Astrocyte (in vitro differentiated cells and primary cell): ENCODE measurements around the gene LRRC26. TPM values are rescaled to one million over a fixed set of nuclear protein-coding genes. Genes with fewer than 3 reads are reported as not detected.
"Not testable (repeated sequence)": the region's sequence is repeated elsewhere in the genome, so short reads cannot be mapped to it uniquely, and the experiment has no call there.

Experiments
- DNase-seq: peaks from one replicate; pipeline ENCODE4 v3.0.0-alpha.2; 2010; ENCODE audit warnings: low read depth
- FAIRE-seq: peaks from 2 replicates; lab custom pipeline; 2011; peaks lifted over from hg19 to GRCh38; lab: Jason Lieb, UNC
- H2AFZ ChIP-seq: 2 replicates; pipeline ENCODE4 v1.6.0; 2012; ENCODE audit warnings: low read depth, low read length, inconsistent platforms
- H3K27ac ChIP-seq: 2 replicates; pipeline ENCODE4 v1.5.1; 2011; ENCODE audit warnings: low read depth, low read length, inconsistent platforms
- H3K27me3 ChIP-seq: 2 replicates; pipeline ENCODE4 v1.6.0; 2011; ENCODE audit warnings: low read length, inconsistent platforms; ENCODE audit not compliant: insufficient read depth
- H3K36me3 ChIP-seq: 2 replicates; pipeline ENCODE4 v1.5.1; 2011; ENCODE audit warnings: low read length, inconsistent platforms; ENCODE audit not compliant: insufficient read depth
- H3K4me1 ChIP-seq: 2 replicates; pipeline ENCODE4 v1.5.1; 2011; ENCODE audit warnings: low read length, inconsistent platforms; ENCODE audit not compliant: insufficient read depth
- H3K4me2 ChIP-seq: 2 replicates; pipeline ENCODE4 v1.6.0; 2012; ENCODE audit warnings: low read length, inconsistent platforms
- H3K4me3 ChIP-seq: 2 replicates; pipeline ENCODE4 v1.5.1; 2011; ENCODE audit warnings: low read depth, mild to moderate bottlenecking, low read length, inconsistent platforms; ENCODE audit not compliant: insufficient read depth
- H3K79me2 ChIP-seq: 2 replicates; pipeline ENCODE4 v1.6.0; 2012; ENCODE audit warnings: mild to moderate bottlenecking, low read length, inconsistent platforms; ENCODE audit not compliant: insufficient read depth
- H3K9ac ChIP-seq: 2 replicates; pipeline ENCODE4 v1.6.0; 2012; ENCODE audit warnings: mild to moderate bottlenecking, low read length, inconsistent platforms
- H3K9me3 ChIP-seq: 2 replicates; pipeline ENCODE4 v1.5.1; 2012; ENCODE audit warnings: low read depth, mild to moderate bottlenecking, low read length, inconsistent platforms; ENCODE audit not compliant: insufficient read depth
- H4K20me1 ChIP-seq: 2 replicates; pipeline ENCODE4 v1.6.0; 2012; ENCODE audit warnings: low read length, inconsistent platforms; ENCODE audit not compliant: insufficient read depth
- H3K27ac Mint-ChIP-seq: one replicate; pipeline ENCODE4 v1.8.0; 2021; ENCODE audit warnings: mild to moderate bottlenecking, mixed read lengths; ENCODE audit not compliant: unreplicated experiment
- H3K27me3 Mint-ChIP-seq: one replicate; pipeline ENCODE4 v1.8.0; 2021; ENCODE audit warnings: low read depth, mixed read lengths; ENCODE audit not compliant: unreplicated experiment
- H3K36me3 Mint-ChIP-seq: one replicate; pipeline ENCODE4 v1.8.0; 2021; ENCODE audit warnings: low read depth, mixed read lengths; ENCODE audit not compliant: unreplicated experiment
- H3K4me1 Mint-ChIP-seq: one replicate; pipeline ENCODE4 v1.8.0; 2021; ENCODE audit warnings: low read depth, mixed read lengths; ENCODE audit not compliant: unreplicated experiment
- H3K4me3 Mint-ChIP-seq: one replicate; pipeline ENCODE4 v1.8.0; 2021; ENCODE audit warnings: mild to moderate bottlenecking, moderate library complexity, mixed read lengths; ENCODE audit not compliant: unreplicated experiment
- H3K9me3 Mint-ChIP-seq: one replicate; pipeline ENCODE4 v1.8.0; 2021; ENCODE audit warnings: mild to moderate bottlenecking, mixed read lengths; ENCODE audit not compliant: unreplicated experiment
- CTCF ChIP-seq: IDR thresholded peaks from 2 replicates; pipeline ENCODE4 v1.5.1; 2011; ENCODE audit warnings: low read depth, mild to moderate bottlenecking, inconsistent platforms, low read length, moderate library complexity; ENCODE audit not compliant: insufficient read depth
- EZH2 ChIP-seq: IDR thresholded peaks from 2 replicates; pipeline ENCODE4 v1.6.1; 2012; ENCODE audit warnings: mild to moderate bottlenecking, low read length, inconsistent platforms; ENCODE audit not compliant: insufficient read depth
- total RNA-seq: library from RNA; stranded (reverse); gene quantifications from 2 replicates; pipeline ENCODE4 v1.2.1, GENCODE V29; 2021

LRRC26 gene
- total RNA-seq, 1 donor from 2014 or later = not detected

- Mint-ChIP-seq H3K4me1 (peaks cover 21% of the 10 kb centered on the region), H3K9me3 (no peaks in the 10 kb centered on the region), H3K4me3 (peak overlapping the region; percentile 96), H3K27ac (peak overlapping the region; percentile 72), H3K27me3 (no peaks in the 10 kb centered on the region), H3K36me3 (peaks cover 1% of the 10 kb centered on the region)
- Histone ChIP-seq H4K20me1 (peaks cover 26% of the 10 kb centered on the region), H3K4me2 (peak overlapping the region; percentile 90), H3K27me3 (no peaks in the 10 kb centered on the region), H3K9ac (peak overlapping the region; percentile 82), H3K27ac (no peak overlapping the region), H3K36me3 (no peaks in the 10 kb centered on the region), H3K4me3 (no peak overlapping the region), H3K79me2 (peaks cover 39% of the 10 kb centered on the region), H2AFZ (no peak overlapping the region), H3K4me1 (peaks cover 20% of the 10 kb centered on the region), H3K9me3 (no peaks in the 10 kb centered on the region)
- no peak for DNase-seq
- no peak for TF ChIP-seq EZH2
- TF ChIP-seq CTCF = no peak
- FAIRE-seq = no peak
Measured at GRCh38 chr9:137127301-137128157, 42.3 kb downstream of the LRRC26 start.

- Histone ChIP-seq H3K4me1 (peaks cover 20% of the 10 kb centered on the region), H2AFZ (no peak overlapping the region), H3K4me2 (peak overlapping the region; percentile 90), H3K36me3 (no peaks in the 10 kb centered on the region), H3K9ac (no peak overlapping the region), H3K27ac (no peak overlapping the region), H3K9me3 (no peaks in the 10 kb centered on the region), H3K27me3 (no peaks in the 10 kb centered on the region), H3K4me3 (no peak overlapping the region), H3K79me2 (peaks cover 39% of the 10 kb centered on the region), H4K20me1 (peaks cover 32% of the 10 kb centered on the region)
- peaks cover 23% of the 10 kb centered on the region for H3K4me1 Mint-ChIP-seq
- H3K27me3 Mint-ChIP-seq = no peaks in the 10 kb centered on the region
- H3K4me3 Mint-ChIP-seq = peak overlapping the region; percentile 58
- peaks cover 1% of the 10 kb centered on the region for H3K36me3 Mint-ChIP-seq
- H3K27ac Mint-ChIP-seq = no peak overlapping the region
- no peak for FAIRE-seq
- no peaks in the 10 kb centered on the region for H3K9me3 Mint-ChIP-seq
- no peak for DNase-seq
- TF ChIP-seq EZH2 = no peak
- TF ChIP-seq CTCF = no peak
Measured at GRCh38 chr9:137126786-137127185, 43.1 kb downstream of the LRRC26 start.

GRCh38 chr9:137123952-137124462 lies 45.8 kb downstream of the LRRC26 start:
- H3K4me3 Mint-ChIP-seq, H3K27ac ChIP-seq, H3K36me3 Mint-ChIP-seq, H3K9me3 ChIP-seq, H3K36me3 ChIP-seq, H3K9me3 Mint-ChIP-seq, FAIRE-seq, H3K27me3 Mint-ChIP-seq, DNase-seq, H3K4me2 ChIP-seq, H3K27ac Mint-ChIP-seq, H3K9ac ChIP-seq, H3K27me3 ChIP-seq, H3K4me3 ChIP-seq, H2AFZ ChIP-seq: not testable (repeated sequence)
- peaks cover 17% of the 10 kb centered on the region for H3K4me1 ChIP-seq
- H3K79me2 ChIP-seq = peaks cover 28% of the 10 kb centered on the region
- peaks cover 32% of the 10 kb centered on the region for H4K20me1 ChIP-seq
- peaks cover 25% of the 10 kb centered on the region for H3K4me1 Mint-ChIP-seq
